ENCODE data around the gene AADACL4.

AADACL4 gene

GRCh38 chr1:12613180-12613579 is 30.7 kb upstream of the AADACL4 start:
- no peak for DNase-seq

DNA sequence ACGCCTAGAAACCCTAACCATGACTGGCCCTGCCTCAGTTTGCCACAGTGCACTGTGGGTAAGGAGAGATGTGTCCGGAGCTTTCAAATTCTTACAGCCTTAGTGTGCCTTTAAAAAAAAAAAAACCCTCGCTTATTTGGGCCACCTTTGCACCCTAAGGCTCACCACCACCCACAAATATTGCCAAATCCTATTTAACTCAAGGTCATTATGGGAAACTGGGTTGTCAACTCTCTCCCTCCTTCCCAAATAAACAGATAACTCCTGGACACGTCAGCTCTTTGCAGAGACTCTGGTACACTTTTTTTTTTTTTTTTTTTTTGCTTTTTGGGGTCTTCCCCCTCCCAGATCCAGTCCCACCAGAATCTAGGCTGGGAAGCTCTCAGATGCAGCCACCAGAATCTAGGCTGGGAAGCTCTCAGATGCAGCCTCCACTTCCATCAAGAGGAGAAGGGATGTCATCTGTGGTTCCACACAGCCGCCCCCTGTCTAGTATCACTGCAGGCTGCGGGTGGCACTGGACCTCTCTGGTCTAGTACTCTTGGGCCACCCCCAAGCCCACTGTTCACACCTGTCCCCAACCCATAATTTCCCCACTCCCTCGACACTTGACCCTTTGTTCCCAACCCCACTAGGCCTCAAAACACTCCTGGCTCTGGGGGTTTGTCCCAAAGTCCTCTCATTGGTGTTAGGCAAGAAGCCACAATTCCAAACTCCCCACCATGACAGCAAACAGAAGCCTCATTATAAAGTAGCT is 29.3 kb upstream of the AADACL4 start:
- DNase-seq = no peak

GRCh38 chr1:12615159-12615864 is 28.6 kb upstream of the AADACL4 start:
- DNase-seq = no peak

DNA sequence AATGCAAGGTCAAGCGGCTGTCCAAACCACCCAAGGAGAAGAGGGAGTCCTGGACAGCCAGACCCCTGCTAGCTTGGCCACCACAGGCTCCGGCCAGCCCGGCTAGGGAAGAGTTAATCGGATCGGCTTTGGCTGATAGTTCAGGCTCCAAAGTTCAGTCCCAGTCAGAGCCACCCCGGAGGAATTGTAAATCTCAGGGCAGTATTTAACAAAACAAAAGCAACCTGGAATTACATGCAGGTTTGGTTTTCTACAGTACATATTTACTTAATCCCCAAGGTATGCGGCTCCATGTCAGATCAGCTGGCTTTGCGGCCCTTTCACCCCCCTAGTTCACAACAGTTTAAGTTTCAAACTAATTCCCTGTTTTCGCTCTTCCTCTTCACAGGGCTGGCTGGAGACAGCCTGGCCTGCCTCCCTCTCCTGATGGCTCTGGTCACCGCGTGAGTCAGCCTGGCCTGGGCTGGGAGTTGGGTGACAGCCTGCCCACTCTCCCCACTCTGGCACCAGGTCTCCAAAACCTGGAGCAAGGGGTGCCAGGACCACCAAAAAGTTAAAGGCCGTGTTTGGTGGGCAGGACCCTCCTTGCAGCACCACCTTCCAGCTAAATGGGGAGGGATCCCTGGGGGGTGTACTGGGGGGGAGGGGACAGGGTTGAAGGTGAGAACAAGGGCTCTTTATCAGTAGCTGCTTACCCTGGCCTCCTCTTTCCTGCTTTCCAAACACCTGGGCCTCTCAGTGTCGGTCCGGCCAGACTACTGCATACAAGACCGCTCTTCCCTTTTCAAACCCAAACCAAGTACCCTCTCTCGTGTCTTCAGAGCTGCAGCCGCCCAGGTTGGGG is 27.8 kb upstream of the AADACL4 start:
- DNase-seq = no peak

- peak; percentile 11 for DNase-seq
Observed at GRCh38 chr1:12616709-12617373, 27.0 kb upstream of the AADACL4 start.

GRCh38 chr1:12617511-12617900 is 26.4 kb upstream of the AADACL4 start:
- DNase-seq = peak; percentile 47

- peak; percentile 61 for DNase-seq
Observed at GRCh38 chr1:12617901-12618660, 25.8 kb upstream of the AADACL4 start, which contains the start of gene DHRS3. DHRS3 (minus strand) TSS chr1:12618210; CDS start chr1:12617348, 862 bp downstream.

- no peak for DNase-seq
Observed at GRCh38 chr1:12618661-12618964, 25.3 kb upstream of the AADACL4 start.

DNA sequence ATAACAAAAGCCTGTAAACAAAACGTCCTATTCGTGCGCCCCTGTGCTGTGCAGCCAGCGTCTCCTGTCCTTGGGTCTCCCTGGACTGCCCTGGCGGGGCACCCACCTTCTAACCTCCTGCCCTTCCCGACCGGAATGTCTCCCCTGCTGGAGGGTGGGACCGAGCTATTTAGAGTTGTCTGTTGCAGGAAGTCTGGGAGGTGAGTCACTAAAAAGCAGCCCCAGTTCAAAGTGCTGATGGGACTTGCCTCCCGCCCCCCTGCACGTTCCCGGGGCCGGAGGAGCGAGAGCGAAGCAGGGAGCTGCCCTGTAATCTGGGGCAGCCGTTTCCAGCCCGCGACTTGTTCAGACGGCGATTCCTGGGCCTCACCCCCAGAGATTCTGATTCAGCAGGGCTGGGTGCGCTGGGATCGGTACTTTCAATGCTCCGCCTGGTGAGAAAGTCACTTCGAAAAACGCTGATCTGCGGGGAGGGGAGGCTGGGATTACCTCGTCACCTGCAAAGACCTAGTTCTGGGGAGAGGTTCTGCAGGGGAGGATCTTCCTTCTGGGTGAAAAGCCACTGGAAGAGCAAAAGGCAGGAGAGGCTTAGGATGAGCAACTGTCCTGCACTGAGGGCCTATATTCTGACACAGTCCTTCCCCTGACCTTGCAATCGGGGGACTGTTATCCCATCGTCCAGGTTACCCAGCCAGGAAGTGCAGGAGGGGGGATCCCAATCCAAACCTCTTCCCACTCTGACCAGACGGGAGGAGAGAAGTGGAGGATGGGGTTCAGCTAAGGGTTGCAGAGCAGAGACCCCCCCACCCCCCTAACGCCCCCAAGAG is 24.7 kb upstream of the AADACL4 start:
- peak; percentile 55 for DNase-seq

GRCh38 chr1:12619792-12620487 is 23.9 kb upstream of the AADACL4 start:
- DNase-seq = peak; percentile 58

GRCh38 chr1:12620488-12620865 is 23.4 kb upstream of the AADACL4 start:
- DNase-seq = no peak

DNA sequence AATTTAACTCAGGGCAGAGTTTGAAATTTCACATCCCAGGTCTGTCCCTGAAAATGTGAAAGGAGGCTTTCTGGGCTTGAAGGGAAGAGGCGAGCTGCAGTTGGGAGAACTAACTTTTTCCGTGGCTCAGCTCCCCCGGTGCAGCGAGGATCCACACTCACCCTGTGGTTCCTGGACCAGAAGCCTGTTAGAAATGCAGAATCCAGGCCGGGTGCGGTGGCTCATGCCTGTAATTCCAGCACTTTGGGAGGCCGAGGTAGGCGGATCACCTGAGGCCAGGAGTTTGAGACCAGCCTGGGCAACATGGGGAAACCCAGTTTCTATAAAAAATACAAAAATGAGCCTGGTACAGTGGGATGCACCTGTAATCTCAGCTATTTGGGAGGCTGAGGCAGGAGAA is 23.0 kb upstream of the AADACL4 start:
- no peak for DNase-seq

DNA sequence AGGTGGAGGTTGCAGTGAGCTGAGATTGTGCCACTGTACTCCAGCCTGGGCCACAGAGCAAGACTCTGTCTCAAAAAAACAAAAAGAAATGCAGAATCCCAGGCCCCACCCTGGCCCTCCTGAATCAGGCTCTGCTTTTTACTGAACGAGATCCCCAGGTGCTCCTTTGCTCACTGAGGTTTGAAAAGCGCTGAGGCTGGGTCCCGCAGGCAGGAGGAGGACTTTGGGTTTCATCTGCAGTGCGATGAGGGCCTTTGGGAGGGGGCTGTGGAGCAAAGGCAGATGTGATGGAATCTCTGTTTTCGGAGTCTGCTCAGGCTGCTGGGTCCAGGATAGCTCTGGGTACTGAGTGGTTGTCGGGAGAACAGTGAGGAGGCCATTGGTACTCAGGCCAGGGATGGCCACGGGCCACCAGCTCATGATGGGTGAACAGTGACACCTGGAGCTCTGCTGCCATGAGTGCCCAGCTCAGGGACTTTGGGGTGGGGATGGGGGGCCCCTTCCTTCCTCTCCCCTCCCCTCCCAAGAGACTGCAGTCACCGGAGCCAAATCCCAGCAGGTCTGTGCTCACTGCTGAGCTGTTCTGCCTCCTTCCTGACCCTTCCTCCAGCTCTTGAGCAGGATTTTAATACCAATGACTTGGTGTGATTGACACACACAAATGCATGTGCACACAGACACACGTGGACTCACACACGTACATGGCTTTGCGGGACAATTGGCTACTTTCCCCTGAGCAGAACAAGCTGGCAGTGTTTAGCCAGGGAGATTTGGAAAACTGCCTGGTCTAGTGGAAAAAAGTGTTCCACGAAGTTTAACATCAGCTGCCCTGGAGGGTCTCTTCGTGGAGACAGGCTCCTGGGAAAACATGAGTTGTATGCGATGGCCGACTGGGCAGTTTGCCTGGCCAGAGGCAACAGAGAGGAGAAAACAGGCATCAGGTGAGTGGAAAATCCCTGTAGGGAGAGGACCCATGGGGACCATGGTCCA is 22.2 kb upstream of the AADACL4 start:
- no peak for DNase-seq

GRCh38 chr1:12622506-12622905 is 21.4 kb upstream of the AADACL4 start:
- no peak for DNase-seq

DNA sequence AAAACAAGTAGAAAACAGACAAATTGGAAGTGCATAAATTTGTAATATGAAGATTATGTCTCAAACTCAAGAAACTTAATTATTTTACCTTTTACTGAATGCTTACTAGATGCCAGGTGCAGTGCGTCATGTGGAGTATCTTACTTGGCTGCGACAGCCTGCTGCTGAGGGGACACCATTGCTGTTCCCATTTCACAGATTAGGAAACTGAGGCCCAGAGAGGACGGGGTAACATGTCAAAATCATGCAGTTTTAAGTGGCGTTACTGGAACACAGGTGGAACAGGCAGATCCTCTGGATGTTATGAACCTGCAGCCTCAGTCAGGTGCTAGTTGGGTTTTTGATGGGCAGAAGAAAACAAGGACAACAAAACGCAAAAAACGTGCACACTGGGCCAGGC is 18.6 kb upstream of the AADACL4 start:
- DNase-seq = no peak

- DNase-seq = no peak
Observed at GRCh38 chr1:12626888-12627287, 17.0 kb upstream of the AADACL4 start.

DNA sequence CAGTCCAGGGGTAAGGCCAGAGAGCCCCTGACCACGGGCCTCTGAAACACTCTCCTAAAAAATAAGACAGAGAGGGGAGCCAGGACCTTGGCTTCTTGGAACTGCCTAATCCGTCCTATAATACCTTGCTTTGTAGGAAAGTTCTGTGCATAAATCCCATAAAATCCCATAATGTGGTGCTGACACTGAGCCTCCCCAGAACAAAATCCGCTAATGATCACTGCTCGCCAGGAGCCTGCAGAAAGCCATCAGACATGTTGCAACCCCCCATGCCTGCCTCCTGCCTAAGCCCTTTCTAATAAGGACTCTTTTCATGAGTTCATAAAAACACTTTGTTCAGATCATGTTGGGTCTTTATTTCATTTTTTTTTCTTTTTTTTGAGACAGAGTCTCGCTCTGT is 16.6 kb upstream of the AADACL4 start:
- DNase-seq = no peak

- DNase-seq = no peak
Observed at GRCh38 chr1:12629511-12629956, 14.4 kb upstream of the AADACL4 start.
